ENCODE data around the gene ETV2. TPM values are rescaled to one million over a fixed set of nuclear protein-coding genes. Genes with fewer than 3 reads are reported as not detected.

The ETV2 gene
- total RNA-seq, 1 donor from 2014 or later = 1.0 TPM

- Mint-ChIP-seq H3K27ac (peak within 1 kb of the TSS; percentile 92), H3K36me3 (ENCODE audit: low read depth) (peaks cover 12% of the 10 kb centered on the region), H3K4me1 (ENCODE audit: low read depth) (peaks cover 33% of the 10 kb centered on the region), H3K9me3 (peaks cover 8% of the 10 kb centered on the region), H3K4me3 (peak within 1 kb of the TSS; percentile 87), H3K27me3 (ENCODE audit: insufficient read depth) (peaks cover 3% of the 10 kb centered on the region)
- intact Hi-C loops (cut with micrococcal nuclease) = loop anchor here (1.0 kb wide), 4 partner anchors 16 to 67 kb away; partner anchors contain the start of genes COX6B1 and TMEM147
- DNase-seq (ENCODE audit: low spot score) = peak; percentile 96
These were observed 28.8 kb upstream of the ETV2 start, which contains the start of gene HAUS5 for GRCh38 chr19:35612559-35613321. Gene HAUS5 (plus strand): TSS chr19:35612735. CDS start chr19:35612795, 60 bp downstream.

DNA sequence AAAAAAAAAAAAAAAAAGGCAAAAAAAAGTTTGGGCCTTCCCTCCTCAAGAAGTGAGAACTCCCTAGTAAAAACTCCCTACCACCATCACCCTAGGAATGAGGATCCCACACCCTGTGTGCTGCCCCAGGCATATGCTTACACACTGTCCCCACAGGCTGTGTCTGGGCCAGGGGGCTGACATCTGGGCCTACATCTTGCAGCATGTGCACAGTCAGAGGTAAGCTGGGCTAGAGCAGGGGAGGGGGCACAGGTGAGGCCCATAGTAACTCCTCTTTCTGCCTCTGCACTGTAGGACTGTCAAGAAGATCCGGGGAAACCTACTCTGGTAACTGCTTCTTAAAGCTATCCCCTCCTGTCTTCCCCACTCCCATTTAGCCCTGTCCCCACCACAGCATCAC, 28.0 kb upstream of the ETV2 start:
- DNase-seq (ENCODE audit: low spot score) = no peak
- intact Hi-C loops (cut with micrococcal nuclease) = no loop called here
- peak overlapping the region; percentile 92 for H3K27ac Mint-ChIP-seq

DNA sequence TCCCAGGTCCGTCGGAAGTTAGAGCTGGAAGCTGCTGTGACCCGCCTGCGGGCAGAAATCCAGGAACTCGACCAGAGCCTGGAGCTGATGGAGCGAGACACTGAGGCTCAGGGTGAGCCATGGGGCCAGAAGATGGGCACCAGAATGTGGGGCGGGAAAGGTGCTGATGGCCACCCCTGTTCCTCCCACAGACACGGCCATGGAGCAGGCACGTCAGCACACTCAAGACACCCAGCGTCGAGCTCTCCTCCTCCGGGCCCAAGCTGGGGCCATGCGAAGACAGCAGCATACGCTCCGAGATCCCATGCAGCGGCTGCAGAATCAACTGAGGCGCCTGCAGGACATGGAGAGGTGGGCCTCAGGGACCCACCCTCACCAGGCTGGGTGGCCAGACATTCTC, 26.5 kb upstream of the ETV2 start:
- DNase-seq (ENCODE audit: low spot score) = no peak
- Mint-ChIP-seq H3K4me3 (no peak overlapping the region), H3K9me3 (no peaks in the 10 kb centered on the region), H3K4me1 (ENCODE audit: low read depth) (peaks cover 21% of the 10 kb centered on the region), H3K27me3 (ENCODE audit: insufficient read depth) (no peaks in the 10 kb centered on the region), H3K27ac (no peak overlapping the region), H3K36me3 (ENCODE audit: low read depth) (peaks cover 7% of the 10 kb centered on the region)
- intact Hi-C loops (cut with micrococcal nuclease) = no loop called here

More for the DNA sequence above, 28.0 kb upstream of the ETV2 start:
- Mint-ChIP-seq H3K9me3 (peaks cover 2% of the 10 kb centered on the region), H3K27me3 (ENCODE audit: insufficient read depth) (no peaks in the 10 kb centered on the region), H3K36me3 (ENCODE audit: low read depth) (peaks cover 8% of the 10 kb centered on the region), H3K4me1 (ENCODE audit: low read depth) (peaks cover 31% of the 10 kb centered on the region), H3K4me3 (peak overlapping the region; percentile 87)

DNA sequence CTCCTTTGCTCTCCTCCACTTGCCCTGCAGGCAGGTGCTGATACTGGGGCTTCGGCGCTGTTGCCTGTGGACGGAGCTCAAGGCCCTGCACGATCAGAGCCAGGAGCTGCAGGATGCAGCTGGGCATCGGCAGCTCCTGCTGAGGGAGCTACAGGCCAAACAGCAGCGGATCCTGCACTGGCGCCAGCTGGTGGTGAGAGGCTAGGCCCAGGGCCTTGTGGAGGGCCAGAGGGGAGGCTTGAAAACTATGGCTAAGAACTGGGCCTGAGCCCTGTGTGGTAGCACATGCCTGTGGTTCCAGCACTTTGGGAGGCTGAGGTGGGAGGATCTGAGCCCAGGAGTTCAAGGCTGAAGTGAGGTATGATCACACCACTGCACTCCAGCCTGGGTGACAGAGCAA, 22.7 kb upstream of the ETV2 start:
- Mint-ChIP-seq H3K4me1 (ENCODE audit: low read depth) (peaks cover 2% of the 10 kb centered on the region), H3K27me3 (ENCODE audit: insufficient read depth) (no peaks in the 10 kb centered on the region), H3K9me3 (no peaks in the 10 kb centered on the region), H3K27ac (no peak overlapping the region), H3K36me3 (ENCODE audit: low read depth) (peaks cover 22% of the 10 kb centered on the region), H3K4me3 (no peak overlapping the region)
- intact Hi-C loops (cut with micrococcal nuclease) = no loop called here
- no peak for DNase-seq (ENCODE audit: low spot score)

- intact Hi-C loops (cut with micrococcal nuclease) = no loop called here
- Mint-ChIP-seq H3K4me3 (no peak overlapping the region), H3K27ac (no peak overlapping the region), H3K36me3 (ENCODE audit: low read depth) (peaks cover 22% of the 10 kb centered on the region), H3K4me1 (ENCODE audit: low read depth) (no peaks in the 10 kb centered on the region), H3K9me3 (no peaks in the 10 kb centered on the region), H3K27me3 (ENCODE audit: insufficient read depth) (no peaks in the 10 kb centered on the region)
- DNase-seq (ENCODE audit: low spot score) = no peak
These were observed 22.1 kb upstream of the ETV2 start for GRCh38 chr19:35619290-35619923.

- Mint-ChIP-seq H3K4me3 (no peak overlapping the region), H3K27ac (peak overlapping the region; percentile 4), H3K9me3 (no peaks in the 10 kb centered on the region), H3K27me3 (ENCODE audit: insufficient read depth) (no peaks in the 10 kb centered on the region), H3K36me3 (ENCODE audit: low read depth) (peaks cover 22% of the 10 kb centered on the region), H3K4me1 (ENCODE audit: low read depth) (no peaks in the 10 kb centered on the region)
- intact Hi-C loops (cut with micrococcal nuclease) = no loop called here
- DNase-seq (ENCODE audit: low spot score) = no peak
These were observed 21.5 kb upstream of the ETV2 start for GRCh38 chr19:35620001-35620400.

GRCh38 chr19:35621708-35622107, 19.8 kb upstream of the ETV2 start:
- H3K36me3 Mint-ChIP-seq (ENCODE audit: low read depth) = peaks cover 16% of the 10 kb centered on the region
- intact Hi-C loops (cut with micrococcal nuclease) = no loop called here
- H3K4me1 Mint-ChIP-seq (ENCODE audit: low read depth) = no peaks in the 10 kb centered on the region
- no peak overlapping the region for H3K4me3 Mint-ChIP-seq
- no peaks in the 10 kb centered on the region for H3K9me3 Mint-ChIP-seq
- no peaks in the 10 kb centered on the region for H3K27me3 Mint-ChIP-seq (ENCODE audit: insufficient read depth)
- no peak overlapping the region for H3K27ac Mint-ChIP-seq
- no peak for DNase-seq (ENCODE audit: low spot score)

GRCh38 chr19:35622750-35623149, 18.8 kb upstream of the ETV2 start:
- intact Hi-C loops (cut with micrococcal nuclease) = no loop called here
- no peak overlapping the region for H3K4me3 Mint-ChIP-seq
- peaks cover 16% of the 10 kb centered on the region for H3K36me3 Mint-ChIP-seq (ENCODE audit: low read depth)
- no peak overlapping the region for H3K27ac Mint-ChIP-seq
- no peaks in the 10 kb centered on the region for H3K4me1 Mint-ChIP-seq (ENCODE audit: low read depth)
- H3K9me3 Mint-ChIP-seq = no peaks in the 10 kb centered on the region
- no peaks in the 10 kb centered on the region for H3K27me3 Mint-ChIP-seq (ENCODE audit: insufficient read depth)
- DNase-seq (ENCODE audit: low spot score) = no peak

GRCh38 chr19:35623327-35624010, 18.1 kb upstream of the ETV2 start:
- Mint-ChIP-seq H3K4me3 (no peak overlapping the region), H3K27ac (no peak overlapping the region), H3K27me3 (ENCODE audit: insufficient read depth) (no peaks in the 10 kb centered on the region)

DNA sequence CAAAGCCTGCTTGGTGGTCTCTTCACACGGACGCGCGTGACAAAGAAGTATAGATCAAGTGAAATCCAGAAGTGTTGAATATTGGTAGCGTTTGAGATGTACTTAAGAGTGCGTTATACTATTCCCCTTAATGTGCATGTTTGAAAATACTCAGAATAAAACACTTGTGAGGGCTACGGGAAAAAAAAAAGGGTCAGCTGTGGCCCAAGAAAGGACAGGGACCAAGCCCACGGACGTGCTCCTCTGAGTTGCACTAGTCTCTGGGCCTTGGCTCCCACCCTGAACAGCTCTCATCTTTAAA, 13.3 kb upstream of the ETV2 start:
- DNase-seq (ENCODE audit: low spot score) = no peak
- H3K27me3 Mint-ChIP-seq (ENCODE audit: insufficient read depth) = no peaks in the 10 kb centered on the region
- intact Hi-C loops (cut with micrococcal nuclease) = loop anchor here (1.0 kb wide), 8 partner anchors 16 to 360 kb away; partner anchors contain the start of genes COX6B1, HAUS5, PSENEN and U2AF1L4
- peak overlapping the region; percentile 100 for H3K27ac Mint-ChIP-seq
- H3K4me3 Mint-ChIP-seq = peak overlapping the region; percentile 100
- no peaks in the 10 kb centered on the region for H3K9me3 Mint-ChIP-seq
- H3K4me1 Mint-ChIP-seq (ENCODE audit: low read depth) = peaks cover 12% of the 10 kb centered on the region
- peaks cover 31% of the 10 kb centered on the region for H3K36me3 Mint-ChIP-seq (ENCODE audit: low read depth)

More at GRCh38 chr19:35623327-35624010, 18.1 kb upstream of the ETV2 start:
- H3K4me1 Mint-ChIP-seq (ENCODE audit: low read depth) = peaks cover 5% of the 10 kb centered on the region
- H3K36me3 Mint-ChIP-seq (ENCODE audit: low read depth) = peaks cover 16% of the 10 kb centered on the region
- DNase-seq (ENCODE audit: low spot score) = no peak
- no peaks in the 10 kb centered on the region for H3K9me3 Mint-ChIP-seq
- intact Hi-C loops (cut with micrococcal nuclease) = no loop called here

DNA sequence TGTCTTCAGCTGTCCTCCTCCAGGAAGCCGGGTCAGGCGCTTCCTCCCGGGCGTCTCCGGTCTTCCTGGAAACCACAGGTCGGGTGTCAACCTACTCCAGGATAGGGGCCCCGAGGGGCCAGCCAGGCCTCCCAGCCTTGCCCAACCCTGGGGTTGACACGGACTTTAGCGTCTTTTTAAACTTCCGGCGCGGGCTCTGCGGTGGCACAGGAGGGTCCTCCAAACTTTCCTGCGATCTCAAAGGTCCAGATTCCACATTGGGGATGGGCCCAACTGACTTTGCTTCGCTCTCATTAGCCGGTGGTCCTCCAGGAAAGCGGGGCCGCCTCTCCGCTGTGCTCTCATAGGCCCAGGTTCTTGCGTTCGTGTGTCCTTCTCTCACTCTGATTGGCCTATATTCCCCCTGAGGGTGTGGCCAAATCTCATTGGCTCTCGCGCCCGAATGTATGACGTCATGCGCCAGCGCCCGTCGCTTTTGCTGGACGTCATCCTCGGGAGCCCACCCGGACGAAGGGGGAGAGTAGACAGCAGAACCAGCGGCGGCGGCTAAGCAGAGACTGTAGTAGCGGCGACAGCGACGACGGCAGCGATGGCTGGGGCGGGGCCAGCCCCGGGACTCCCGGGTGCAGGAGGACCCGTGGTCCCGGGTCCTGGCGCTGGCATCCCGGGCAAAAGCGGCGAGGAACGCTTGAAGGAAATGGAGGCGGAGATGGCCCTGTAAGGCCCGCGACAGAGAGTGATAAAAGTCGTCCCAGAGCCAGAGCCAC, 12.8 kb upstream of the ETV2 start, which contains the start of gene RBM42:
RBM42 (plus strand) TSS at position 472 of the 767 bp plus-strand sequence; CDS start at position 590, 118 bp downstream.
- H3K27me3 Mint-ChIP-seq (ENCODE audit: insufficient read depth) = no peaks in the 10 kb centered on the region

DNA sequence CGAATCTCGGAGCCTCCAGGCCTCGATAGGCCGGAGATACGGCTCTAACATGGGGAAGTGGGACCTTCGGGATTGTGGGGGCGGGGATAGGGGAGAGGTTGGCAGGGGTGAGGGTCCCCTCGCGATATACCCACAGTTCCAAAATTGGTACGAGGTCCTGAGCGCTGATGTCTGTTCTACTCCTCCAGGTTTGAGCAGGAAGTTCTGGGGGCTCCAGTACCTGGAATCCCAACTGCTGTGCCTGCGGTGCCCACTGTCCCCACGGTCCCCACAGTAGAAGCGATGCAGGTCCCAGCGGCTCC, 12.3 kb upstream of the ETV2 start:
- intact Hi-C loops (cut with micrococcal nuclease) = no loop called here
- Mint-ChIP-seq H3K27ac (peak overlapping the region; percentile 100), H3K36me3 (ENCODE audit: low read depth) (peaks cover 34% of the 10 kb centered on the region), H3K4me3 (peak overlapping the region; percentile 100), H3K4me1 (ENCODE audit: low read depth) (peaks cover 12% of the 10 kb centered on the region), H3K9me3 (no peaks in the 10 kb centered on the region), H3K27me3 (ENCODE audit: insufficient read depth) (no peaks in the 10 kb centered on the region)
- no peak for DNase-seq (ENCODE audit: low spot score)

More for the DNA sequence above, 12.8 kb upstream of the ETV2 start, which contains the start of gene RBM42:
- no peaks in the 10 kb centered on the region for H3K9me3 Mint-ChIP-seq
- peak within 1 kb of the TSS; percentile 100 for H3K27ac Mint-ChIP-seq
- peak within 1 kb of the TSS; percentile 100 for H3K4me3 Mint-ChIP-seq
- intact Hi-C loops (cut with micrococcal nuclease) = loop anchor here (1.0 kb wide), 8 partner anchors 16 to 360 kb away; partner anchors contain the start of genes COX6B1, HAUS5, PSENEN and U2AF1L4
- peak; percentile 96 for DNase-seq (ENCODE audit: low spot score)
- peaks cover 12% of the 10 kb centered on the region for H3K4me1 Mint-ChIP-seq (ENCODE audit: low read depth)
- peaks cover 34% of the 10 kb centered on the region for H3K36me3 Mint-ChIP-seq (ENCODE audit: low read depth)

All from activated T-helper 1 cell treated with anti-CD3 and anti-CD28 coated beads, Interleukin-12 subunit alpha, Interleukin-12 subunit beta, Interleukin-2, Interleukin-4 antibody, amounts not matched to agents 30 ng/mL and 10 ng/mL and 1 ng/mL, durations not matched to agents 14 hours and 24 hours and 36 hours (primary cell).